GM12891 (cell line): ENCODE data around the gene PCBP4.

Source experiments
- DNase-seq: peaks from one replicate; pipeline ENCODE4 v3.0.0; 2011; ENCODE audit warnings: low spot score; ENCODE audit not compliant: insufficient read length
- FAIRE-seq: peaks from 2 replicates; lab custom pipeline; 2011; peaks lifted over from hg19 to GRCh38; lab: Jason Lieb, UNC
- PAX5 ChIP-seq: IDR thresholded peaks from 2 replicates; pipeline ENCODE4 v1.6.1; 2011; ENCODE audit warnings: low read length, moderate library complexity, mild to moderate bottlenecking; ENCODE audit not compliant: insufficient read depth, severe bottlenecking
- POLR2A ChIP-seq: IDR thresholded peaks from 2 replicates; pipeline ENCODE4 v1.6.1; 2011; ENCODE audit warnings: low read depth, low read length, control low read depth
- POLR2AphosphoS5 ChIP-seq: IDR thresholded peaks from 2 replicates; pipeline ENCODE4 v1.6.1; 2011; ENCODE audit warnings: low read depth, low read length, control low read depth
- POU2F2 ChIP-seq: IDR thresholded peaks from 2 replicates; pipeline ENCODE4 v1.6.1; 2011; ENCODE audit warnings: low read depth, mild to moderate bottlenecking, control low read depth, low read length, moderate library complexity
- SPI1 ChIP-seq: IDR thresholded peaks from 2 replicates; pipeline ENCODE4 v1.6.1; 2011; ENCODE audit warnings: low read depth, low read length, control low read depth
- TAF1 ChIP-seq: IDR thresholded peaks from 2 replicates; pipeline ENCODE4 v1.6.1; 2011; ENCODE audit warnings: low read depth, low read length, control low read depth

The PCBP4 gene

DNA sequence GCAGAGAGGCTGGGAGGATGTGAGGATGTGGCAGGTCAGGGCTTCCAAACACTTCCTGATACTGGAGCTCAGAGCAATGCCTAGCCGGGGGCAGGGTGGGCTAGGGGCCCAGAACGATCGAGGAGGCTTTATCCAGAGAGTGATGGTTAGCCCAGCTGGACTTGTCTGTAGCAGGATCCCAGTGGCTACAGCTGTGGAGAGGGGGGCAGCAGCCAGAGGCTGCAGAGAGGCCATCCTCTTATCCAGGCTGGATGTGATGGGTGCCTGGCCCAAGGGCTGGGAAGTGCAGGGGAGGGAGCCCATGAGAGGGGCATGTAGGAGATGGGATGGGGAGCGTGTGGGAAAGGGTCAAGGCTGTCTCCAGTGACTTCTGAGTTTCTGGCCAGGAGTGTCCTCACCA is 20.5 kb downstream of the PCBP4 start:
- no peak for FAIRE-seq
- no peak for DNase-seq
- TF ChIP-seq POLR2AphosphoS5 (no peak), PAX5 (no peak), TAF1 (no peak), POLR2A (no peak), SPI1 (no peak), POU2F2 (no peak)

DNA sequence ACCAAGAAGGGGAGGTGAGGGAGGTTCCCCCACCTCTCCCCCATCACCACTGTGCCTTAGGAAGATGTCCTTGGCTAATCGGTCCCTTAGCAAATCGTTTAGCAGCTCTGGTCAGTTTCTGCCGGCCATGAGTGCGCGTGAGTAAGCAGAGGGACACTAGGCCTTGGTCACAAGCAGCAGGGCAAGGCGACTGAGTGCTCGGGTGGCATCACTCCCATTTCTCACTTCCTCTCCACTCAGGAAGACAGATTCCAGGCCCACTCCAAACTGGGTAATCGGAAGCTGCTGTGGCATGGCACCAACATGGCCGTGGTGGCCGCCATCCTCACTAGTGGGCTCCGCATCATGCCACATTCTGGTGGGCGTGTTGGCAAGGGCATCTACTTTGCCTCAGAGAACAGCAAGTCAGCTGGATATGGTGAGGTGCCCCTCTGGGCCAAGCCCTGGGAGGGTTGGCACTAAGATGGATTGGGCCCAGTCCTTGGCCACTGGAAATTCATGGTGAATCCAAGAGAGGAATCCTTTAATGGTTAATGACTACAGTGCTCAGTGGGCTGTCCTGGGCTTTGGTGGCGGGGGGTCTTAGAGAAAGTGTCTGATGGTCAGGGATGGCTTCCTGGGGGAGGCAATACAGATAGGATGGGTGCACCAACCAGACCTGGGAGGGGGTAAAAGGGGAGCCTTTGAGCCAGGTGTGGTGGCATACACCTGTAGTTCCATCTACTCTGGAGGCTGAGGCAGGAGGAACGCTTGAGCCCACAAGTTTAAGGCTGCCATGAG is 21.1 kb downstream of the PCBP4 start:
- DNase-seq, result no peak
- no peak for TF ChIP-seq SPI1
- TF ChIP-seq POLR2AphosphoS5, result no peak
- no peak for TF ChIP-seq TAF1
- TF ChIP-seq POU2F2, result no peak
- no peak for FAIRE-seq

DNA sequence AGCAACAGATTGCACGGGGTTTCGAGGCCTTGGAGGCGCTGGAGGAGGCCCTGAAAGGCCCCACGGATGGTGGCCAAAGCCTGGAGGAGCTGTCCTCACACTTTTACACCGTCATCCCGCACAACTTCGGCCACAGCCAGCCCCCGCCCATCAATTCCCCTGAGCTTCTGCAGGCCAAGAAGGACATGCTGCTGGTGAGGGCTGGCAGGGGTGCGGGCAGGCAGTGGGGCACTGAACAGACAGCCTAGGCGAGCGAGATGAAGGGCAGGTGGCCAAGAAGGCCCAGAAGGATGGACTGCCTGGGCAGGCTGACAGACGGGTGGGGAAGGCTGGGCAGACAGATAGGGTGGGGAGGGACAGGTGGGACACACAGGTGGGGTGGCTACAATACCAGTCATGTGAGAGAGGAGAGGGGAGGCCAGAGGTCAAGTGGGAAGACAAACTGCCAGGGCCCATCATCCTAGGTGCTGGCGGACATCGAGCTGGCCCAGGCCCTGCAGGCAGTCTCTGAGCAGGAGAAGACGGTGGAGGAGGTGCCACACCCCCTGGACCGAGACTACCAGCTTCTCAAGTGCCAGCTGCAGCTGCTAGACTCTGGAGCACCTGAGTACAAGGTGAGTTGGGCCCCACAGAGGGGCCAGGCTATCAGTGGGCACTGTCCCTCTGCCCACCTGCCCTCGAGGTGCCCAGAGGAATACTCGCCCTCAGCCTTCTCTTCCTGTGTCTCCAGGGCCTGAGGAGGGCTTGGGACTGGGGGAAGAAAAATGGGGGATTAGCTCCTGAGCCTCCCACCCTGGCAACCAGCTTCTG is 22.0 kb downstream of the PCBP4 start:
- DNase-seq, result no peak
- TF ChIP-seq TAF1 (no peak), POLR2AphosphoS5 (no peak), POLR2A (no peak), POU2F2 (no peak), SPI1 (no peak), PAX5 (no peak)

DNA sequence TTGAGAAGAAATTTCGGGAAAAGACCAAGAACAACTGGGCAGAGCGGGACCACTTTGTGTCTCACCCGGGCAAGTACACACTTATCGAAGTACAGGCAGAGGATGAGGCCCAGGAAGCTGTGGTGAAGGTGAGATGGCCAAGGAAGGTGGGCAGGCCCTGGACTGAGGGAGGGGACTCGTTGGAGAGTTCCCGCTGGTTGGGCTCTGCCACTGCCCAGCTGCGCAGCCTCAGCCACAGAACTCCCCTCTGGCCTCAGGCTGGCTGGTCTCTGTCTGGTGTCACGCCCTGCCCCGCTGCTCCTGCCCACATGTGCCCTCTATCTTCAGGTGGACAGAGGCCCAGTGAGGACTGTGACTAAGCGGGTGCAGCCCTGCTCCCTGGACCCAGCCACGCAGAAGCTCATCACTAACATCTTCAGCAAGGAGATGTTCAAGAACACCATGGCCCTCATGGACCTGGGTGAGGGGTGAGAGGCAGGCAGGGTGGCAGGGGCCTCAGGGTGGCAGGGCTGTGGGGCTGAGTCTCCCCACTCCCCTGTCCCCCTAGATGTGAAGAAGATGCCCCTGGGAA is 22.7 kb downstream of the PCBP4 start:
- TF ChIP-seq PAX5 (no peak), SPI1 (no peak), TAF1 (no peak)
- no peak for FAIRE-seq

More for the DNA sequence above, 22.0 kb downstream of the PCBP4 start:
- no peak for FAIRE-seq

DNA sequence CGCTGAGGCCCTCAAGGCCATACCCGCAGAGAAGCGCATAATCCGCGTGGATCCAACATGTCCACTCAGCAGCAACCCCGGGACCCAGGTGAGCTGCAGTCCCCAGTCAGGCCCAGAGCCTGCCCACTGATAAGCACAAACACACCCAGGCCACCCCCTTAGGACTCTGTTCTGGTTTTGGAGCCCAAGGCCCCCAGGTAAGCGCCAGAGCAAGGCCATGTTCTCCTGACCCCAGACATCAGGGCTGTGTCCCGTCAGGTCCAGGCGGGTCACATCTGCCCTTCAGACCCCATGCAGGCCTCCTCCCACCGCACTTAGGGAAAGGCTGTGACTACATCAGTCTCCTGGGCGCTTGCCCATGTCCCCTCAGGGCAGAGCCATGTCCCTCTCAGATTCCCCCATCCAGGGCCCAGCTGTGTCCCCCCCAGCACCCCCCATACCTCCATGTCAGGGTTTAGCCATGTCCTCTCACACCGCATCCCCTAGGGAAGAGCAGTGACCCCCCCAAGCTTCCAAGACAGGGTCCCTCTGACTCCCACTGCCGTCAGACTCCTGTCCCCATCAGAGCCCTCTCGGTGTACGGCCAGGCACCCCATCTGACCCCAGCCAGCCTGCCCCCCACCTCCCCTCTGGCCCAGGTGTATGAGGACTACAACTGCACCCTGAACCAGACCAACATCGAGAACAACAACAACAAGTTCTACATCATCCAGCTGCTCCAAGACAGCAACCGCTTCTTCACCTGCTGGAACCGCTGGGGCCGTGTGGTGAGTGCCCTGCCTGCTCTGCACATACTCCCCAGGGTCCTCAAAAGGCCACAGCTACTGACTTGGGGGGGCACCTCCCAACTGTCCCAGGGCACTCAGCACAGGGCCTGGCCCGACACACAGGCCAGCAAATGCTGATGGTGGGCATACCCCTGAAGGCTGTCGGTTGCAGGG is 23.5 kb downstream of the PCBP4 start:
- no peak for FAIRE-seq
- TF ChIP-seq POU2F2 (no peak), POLR2AphosphoS5 (no peak), POLR2A (no peak), SPI1 (no peak), PAX5 (no peak), TAF1 (no peak)
- no peak for DNase-seq

More for the DNA sequence above, 22.7 kb downstream of the PCBP4 start:
- no peak for DNase-seq

DNA sequence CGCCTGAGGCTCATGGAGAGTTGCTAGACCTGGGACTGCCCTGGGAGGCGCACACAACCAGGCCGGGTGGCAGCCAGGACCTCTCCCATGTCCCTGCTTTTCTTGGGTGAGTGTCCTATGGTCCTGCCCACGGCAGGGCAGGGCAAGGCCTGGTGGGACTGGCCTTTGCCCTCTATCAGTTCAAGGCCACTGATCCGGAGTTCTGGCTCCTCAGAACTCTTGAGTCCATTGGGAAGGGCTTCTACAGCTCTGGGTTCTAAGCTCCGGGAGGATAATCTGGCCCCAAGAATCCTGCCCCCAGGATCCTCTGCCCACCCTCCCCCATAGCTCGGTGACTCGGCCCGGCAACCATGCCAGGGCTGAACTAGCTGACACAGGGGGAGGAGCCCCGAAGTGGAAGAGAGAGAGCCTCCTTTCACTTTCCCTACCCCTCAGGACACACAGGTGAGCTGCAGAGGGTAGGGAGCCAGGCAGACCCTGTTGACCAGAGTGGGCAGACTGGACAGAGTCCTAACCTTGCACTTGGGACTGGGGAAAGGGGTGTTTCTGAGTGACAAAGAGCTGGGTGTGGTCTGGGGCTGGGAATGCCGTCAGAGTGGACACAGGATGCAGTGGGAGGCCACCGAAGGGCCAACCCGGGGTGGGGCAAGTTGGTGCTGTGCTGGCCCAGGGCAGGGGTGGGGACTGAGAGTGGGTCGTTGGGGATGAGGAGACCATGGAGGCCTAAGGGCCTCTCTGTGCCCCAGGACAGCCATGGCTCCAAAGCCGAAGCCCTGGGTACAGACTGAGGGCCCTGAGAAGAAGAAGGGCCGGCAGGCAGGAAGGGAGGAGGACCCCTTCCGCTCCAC is 24.4 kb downstream of the PCBP4 start:
- DNase-seq (peak; percentile 96), FAIRE-seq (no peak)
- no peak for TF ChIP-seq PAX5
- TF ChIP-seq POU2F2, result 0 out of 2 replicates have a peak, but pooled peaks have one; percentile 37
- TF ChIP-seq SPI1, result no peak
- peak; percentile 65 for TF ChIP-seq POLR2A
- peak; percentile 66; the same call in 1 of the 2 replicates for TF ChIP-seq POLR2AphosphoS5
- peak; percentile 64; the same call in 1 of the 2 replicates for TF ChIP-seq TAF1

DNA sequence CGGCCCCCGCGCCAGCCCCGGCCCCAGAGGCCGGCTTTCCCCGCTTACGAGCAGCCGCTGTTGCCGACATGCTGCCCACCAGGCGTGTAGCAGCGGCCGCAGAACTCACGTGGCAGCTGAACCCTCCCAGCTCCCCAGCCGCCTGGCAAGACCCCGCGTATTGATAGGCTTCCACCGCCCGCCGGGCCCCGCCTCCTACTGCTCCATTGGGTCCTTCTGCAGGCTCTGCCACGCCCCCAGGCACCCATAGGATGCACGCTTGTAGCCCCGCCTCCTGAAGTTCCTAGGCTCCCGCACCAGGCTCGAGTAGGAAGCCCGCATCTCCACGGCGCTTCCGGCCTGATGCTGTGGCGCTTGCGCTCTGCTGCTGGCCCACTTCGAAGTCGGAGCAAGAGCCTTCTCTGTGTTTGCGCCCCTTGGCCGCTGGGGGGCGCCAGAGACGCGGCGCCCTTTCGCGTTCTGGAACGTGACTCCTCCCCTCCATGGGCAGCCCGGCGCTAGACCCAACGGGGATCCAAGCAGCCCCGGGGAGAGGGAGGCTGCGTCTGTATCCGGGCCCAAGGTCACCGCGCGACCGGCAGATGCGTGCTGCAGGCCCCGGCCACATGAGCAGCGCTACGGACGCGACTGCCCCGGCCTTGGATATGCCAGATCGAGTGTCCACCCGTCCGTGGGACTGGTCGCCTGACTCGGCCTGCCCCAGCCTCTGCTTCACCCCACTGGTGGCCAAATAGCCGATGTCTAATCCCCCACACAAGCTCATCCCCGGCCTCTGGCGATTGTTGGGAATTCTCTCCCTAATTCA is 25.3 kb downstream of the PCBP4 start, which contains the start of the genes PARP3 and RRP9:
TSS of gene PARP3 (plus strand) at position 566 of the 805 bp plus-strand sequence. CDS start 993 bp downstream, outside the sequence.
TSS of gene RRP9 (minus strand) at position 107 of the 805 bp plus-strand sequence. CDS start at position 70, 37 bp downstream.
- TF ChIP-seq POLR2AphosphoS5 (0 out of 2 replicates have a peak, but pooled peaks have one; percentile 24), TAF1 (peak; percentile 78), POU2F2 (no peak), PAX5 (peak; percentile 44), SPI1 (no peak)
- peak; percentile 100 for DNase-seq
- peak; percentile 100 for FAIRE-seq
